ENCODE data around the gene CGREF1. TPM values are rescaled to one million over a fixed set of nuclear protein-coding genes. Genes with fewer than 3 reads are reported as not detected.
A peak's percentile ranks its signal among the peaks of the same experiment; 100 is the strongest.
"Not testable (repeated sequence)": the region's sequence is repeated elsewhere in the genome, so short reads cannot be mapped to it uniquely, and the experiment has no call there.

CGREF1 gene
- total and polyA plus RNA-seq, 8 donors = 0.31 to 3.4 (median 0.67) TPM

DNA sequence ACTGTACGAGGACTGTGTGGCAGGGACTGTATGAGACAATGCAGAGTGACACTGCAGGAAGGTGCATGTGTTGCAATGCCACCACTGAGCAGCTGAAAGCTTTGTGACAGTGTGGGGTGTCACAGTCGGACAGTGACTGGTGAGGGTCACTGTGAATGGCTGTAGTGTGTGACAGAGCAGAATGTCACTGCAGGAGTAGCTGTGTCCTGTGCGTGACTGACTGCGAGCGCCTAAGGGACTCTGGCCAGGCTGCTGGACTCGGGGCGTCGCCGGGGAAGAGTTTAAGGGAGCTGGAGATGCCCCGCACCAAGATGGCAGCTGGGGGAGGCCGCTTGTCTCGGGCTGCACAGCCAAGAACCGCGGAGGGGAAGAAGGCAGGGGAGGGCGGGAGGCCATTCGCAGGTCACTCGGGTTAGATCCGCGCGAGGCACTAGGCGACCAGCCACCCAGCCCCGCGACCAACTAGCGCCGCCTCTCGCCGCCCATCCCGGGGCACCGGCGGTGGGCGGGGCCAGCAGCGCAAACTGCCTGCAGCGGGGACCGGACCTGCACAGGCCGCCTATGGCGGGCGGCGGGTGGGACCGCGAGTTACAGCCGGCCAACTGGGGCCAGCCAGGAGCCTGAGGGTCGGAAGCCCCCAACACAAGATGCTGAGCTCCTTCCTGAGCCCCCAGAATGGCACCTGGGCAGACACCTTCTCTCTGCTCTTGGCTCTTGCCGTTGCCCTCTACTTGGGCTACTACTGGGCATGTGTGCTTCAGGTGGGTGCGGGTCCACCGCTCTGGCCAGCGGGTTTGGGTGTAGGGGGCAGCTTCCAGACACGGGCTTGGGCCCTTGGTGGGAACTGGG is 4.6 kb upstream of the CGREF1 start, which contains the start of gene ABHD1:
Gene ABHD1, plus strand, starts transcription at position 514 of the 849 bp plus-strand sequence. Its CDS starts 134 bp downstream, at position 648.
- no peaks in the 10 kb centered on the region for H3K36me3 ChIP-seq
- DNase-seq (peak; percentile 11 to 96 (median 60)), ATAC-seq (peak; percentile 95)
- peaks cover 2 to 22% of the 10 kb centered on the region in 2 donors for H3K27me3 ChIP-seq
- H3K4me1 ChIP-seq = peaks cover under 1 to 22% of the 10 kb centered on the region in 2 donors
- TF ChIP-seq, protein P1, sequence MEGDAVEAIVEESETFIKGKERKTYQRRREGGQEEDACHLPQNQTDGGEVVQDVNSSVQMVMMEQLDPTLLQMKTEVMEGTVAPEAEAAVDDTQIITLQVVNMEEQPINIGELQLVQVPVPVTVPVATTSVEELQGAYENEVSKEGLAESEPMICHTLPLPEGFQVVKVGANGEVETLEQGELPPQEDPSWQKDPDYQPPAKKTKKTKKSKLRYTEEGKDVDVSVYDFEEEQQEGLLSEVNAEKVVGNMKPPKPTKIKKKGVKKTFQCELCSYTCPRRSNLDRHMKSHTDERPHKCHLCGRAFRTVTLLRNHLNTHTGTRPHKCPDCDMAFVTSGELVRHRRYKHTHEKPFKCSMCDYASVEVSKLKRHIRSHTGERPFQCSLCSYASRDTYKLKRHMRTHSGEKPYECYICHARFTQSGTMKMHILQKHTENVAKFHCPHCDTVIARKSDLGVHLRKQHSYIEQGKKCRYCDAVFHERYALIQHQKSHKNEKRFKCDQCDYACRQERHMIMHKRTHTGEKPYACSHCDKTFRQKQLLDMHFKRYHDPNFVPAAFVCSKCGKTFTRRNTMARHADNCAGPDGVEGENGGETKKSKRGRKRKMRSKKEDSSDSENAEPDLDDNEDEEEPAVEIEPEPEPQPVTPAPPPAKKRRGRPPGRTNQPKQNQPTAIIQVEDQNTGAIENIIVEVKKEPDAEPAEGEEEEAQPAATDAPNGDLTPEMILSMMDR (IDR thresholded peaks at IDR 0.05) = no peak
- intact Hi-C loops (cut with DNase I) = no loop called here
- H3K27ac ChIP-seq = peak within 1 kb of the TSS in 1 of 2 donors; percentile 84
- no peaks in the 10 kb centered on the region for H3K9me3 ChIP-seq
- peak within 1 kb of the TSS; percentile 33 to 58 for H3K4me3 ChIP-seq

GRCh38 chr2:27122791-27123190 is 3.9 kb upstream of the CGREF1 start:
- Histone ChIP-seq H3K9me3 (no peaks in the 10 kb centered on the region), H3K4me3 (peak overlapping the region in 1 of 2 donors; percentile 58), H3K36me3 (no peaks in the 10 kb centered on the region), H3K4me1 (peaks cover 5 to 26% of the 10 kb centered on the region in 2 donors), H3K27ac (peak overlapping the region in 1 of 2 donors; percentile 84), H3K27me3 (peaks cover 9 to 29% of the 10 kb centered on the region in 2 donors)
- no peak for ATAC-seq
- TF ChIP-seq, protein P1 (IDR thresholded peaks at IDR 0.05) = no peak
- DNase-seq = no peak
- intact Hi-C loops (cut with DNase I) = no loop called here

DNA sequence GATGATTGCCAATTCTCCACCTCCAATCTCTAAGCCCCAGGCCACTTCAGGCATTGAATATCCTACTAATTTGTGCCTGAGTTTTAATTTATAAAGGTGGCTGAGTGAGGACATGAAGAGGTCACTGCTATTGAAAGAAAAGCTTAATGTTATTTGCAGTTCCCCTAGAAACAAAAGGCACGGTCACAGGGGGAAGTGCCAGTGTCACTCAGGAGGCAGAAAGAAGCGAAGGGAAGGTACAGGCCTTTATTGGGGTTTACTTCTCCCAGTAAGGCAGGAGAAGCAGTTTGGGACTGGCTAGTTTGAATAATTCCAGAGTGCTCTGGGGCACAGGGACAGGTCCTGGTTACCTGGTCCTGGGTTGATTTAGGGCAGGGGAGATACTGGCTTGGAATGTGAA is 3.0 kb upstream of the CGREF1 start:
- no peaks in the 10 kb centered on the region for H3K9me3 ChIP-seq
- intact Hi-C loops (cut with DNase I) = no loop called here
- TF ChIP-seq, protein P1 (IDR thresholded peaks at IDR 0.05) = no peak

GRCh38 chr2:27119330-27119670 is 372 bp upstream of the CGREF1 start:
- Histone ChIP-seq H3K27me3 (peaks cover 16 to 48% of the 10 kb centered on the region in 2 donors), H3K4me1 (peaks cover 5 to 26% of the 10 kb centered on the region in 2 donors), H3K4me3 (peak overlapping the region; percentile 24 to 28)
- H3K27ac ChIP-seq; intact Hi-C loops (cut with DNase I); H3K36me3 ChIP-seq; DNase-seq; ATAC-seq; H3K9me3 ChIP-seq: not testable (repeated sequence)

More for the DNA sequence above, 3.0 kb upstream of the CGREF1 start:
- no peak overlapping the region for H3K27ac ChIP-seq
- H3K4me1 ChIP-seq = peaks cover 5 to 26% of the 10 kb centered on the region in 2 donors
- no peak for ATAC-seq
- DNase-seq = no peak
- H3K27me3 ChIP-seq = peaks cover 16 to 38% of the 10 kb centered on the region in 2 donors
- no peaks in the 10 kb centered on the region for H3K36me3 ChIP-seq
- no peak overlapping the region for H3K4me3 ChIP-seq

GRCh38 chr2:27117995-27118524 is 868 bp downstream of the CGREF1 start:
- H3K9me3 ChIP-seq = no peaks in the 10 kb centered on the region
- no peak overlapping the region for H3K27ac ChIP-seq
- TF ChIP-seq, protein P1 (IDR thresholded peaks at IDR 0.05) = no peak
- intact Hi-C loops (cut with DNase I) = no loop called here
- DNase-seq (no peak), ATAC-seq (no peak)
- no peaks in the 10 kb centered on the region for H3K36me3 ChIP-seq
- peaks cover 5 to 17% of the 10 kb centered on the region in 2 donors for H3K4me1 ChIP-seq
- peaks cover 16 to 48% of the 10 kb centered on the region in 2 donors for H3K27me3 ChIP-seq
- H3K4me3 ChIP-seq = peak overlapping the region; percentile 24 to 28

All from left lung (tissue), 10 donors.